Endothelial cell (in vitro differentiated cells): ENCODE measurements around the gene SPIRE2. TPM values are rescaled to one million over a fixed set of nuclear protein-coding genes. Genes with fewer than 3 reads are reported as not detected.

Experiments used
- DNase-seq: peaks from one replicate; pipeline ENCODE4 v3.0.0; 2021; ENCODE audit warnings: low spot score
- H3K27ac Mint-ChIP-seq: one replicate; pipeline ENCODE4 v1.8.0; 2021; ENCODE audit warnings: mixed read lengths, inconsistent platforms; ENCODE audit not compliant: unreplicated experiment
- H3K27me3 Mint-ChIP-seq: one replicate; pipeline ENCODE4 v1.8.0; 2021; ENCODE audit warnings: mild to moderate bottlenecking, moderate library complexity, mixed read lengths, inconsistent platforms; ENCODE audit not compliant: unreplicated experiment
- H3K36me3 Mint-ChIP-seq: one replicate; pipeline ENCODE4 v1.8.0; 2021; ENCODE audit warnings: mild to moderate bottlenecking, low read depth, mixed read lengths, inconsistent platforms; ENCODE audit not compliant: unreplicated experiment
- H3K4me1 Mint-ChIP-seq: one replicate; pipeline ENCODE4 v1.8.0; 2021; ENCODE audit warnings: mild to moderate bottlenecking, mixed read lengths, inconsistent platforms; ENCODE audit not compliant: unreplicated experiment
- H3K4me3 Mint-ChIP-seq: one replicate; pipeline ENCODE4 v1.8.0; 2021; ENCODE audit warnings: mild to moderate bottlenecking, mixed read lengths, inconsistent platforms; ENCODE audit not compliant: unreplicated experiment
- H3K9me3 Mint-ChIP-seq: one replicate; pipeline ENCODE4 v1.8.0; 2021; ENCODE audit warnings: mixed read lengths, inconsistent platforms; ENCODE audit not compliant: unreplicated experiment
- total RNA-seq: library from RNA; stranded (reverse); fragmentation: NEBNext Ultra II Directional; extraction: Animal tissue kit (Norgen Biotek cat#: 25700); gene quantifications from one replicate; pipeline ENCODE4 v1.2.1, GENCODE V29; 2021; ENCODE audit not compliant: unreplicated experiment
- TF ChIP-seq, protein P1 (sequence below): fragments of 200-600 bp; sonication (generic); IDR thresholded peaks from one replicate; pipeline ENCODE4 v1.5.0; 2021; ENCODE audit warnings: antibody characterized with exemption; ENCODE audit not compliant: unreplicated experiment

The SPIRE2 gene
- total RNA-seq, 1 donor from 2014 or later = 7.9 TPM

DNA sequence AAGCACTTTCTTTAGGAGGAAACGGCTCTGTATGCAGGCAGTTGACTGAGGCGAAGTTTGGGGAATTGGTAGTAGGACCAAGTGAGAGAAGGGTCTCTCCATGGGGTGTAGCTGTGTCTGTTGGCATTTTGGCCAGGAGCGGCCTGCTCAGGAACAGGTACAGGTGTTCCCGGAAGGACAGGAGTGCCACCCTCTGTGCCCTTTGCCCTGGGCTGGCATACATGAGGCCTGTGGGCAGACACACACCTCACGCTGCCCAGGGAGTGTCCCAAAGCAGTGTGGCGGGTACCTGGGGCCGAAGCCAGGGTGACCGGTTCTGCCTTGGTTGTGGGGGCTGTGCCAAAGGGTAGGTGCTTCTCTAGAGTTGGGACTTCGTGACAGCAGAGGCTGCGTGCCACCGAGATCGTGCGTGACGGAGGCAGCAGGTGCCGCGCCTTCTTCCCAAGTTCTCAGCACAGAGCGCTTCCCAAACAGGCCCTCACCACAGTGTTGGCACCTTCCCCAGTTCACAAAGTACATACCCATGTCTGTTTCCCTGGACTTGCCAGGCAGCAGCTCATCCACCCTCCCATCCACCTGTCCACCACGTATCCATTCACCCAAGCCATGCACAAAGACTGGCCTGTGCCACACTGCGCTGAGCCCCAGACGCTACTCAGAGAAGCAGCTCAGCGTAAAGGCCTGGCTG lies 25.2 kb downstream of the SPIRE2 start:
- H3K27me3 Mint-ChIP-seq = peaks cover 7% of the 10 kb centered on the region
- no peak overlapping the region for H3K27ac Mint-ChIP-seq
- H3K4me3 Mint-ChIP-seq = no peak overlapping the region
- DNase-seq = no peak
- TF ChIP-seq, protein P1, sequence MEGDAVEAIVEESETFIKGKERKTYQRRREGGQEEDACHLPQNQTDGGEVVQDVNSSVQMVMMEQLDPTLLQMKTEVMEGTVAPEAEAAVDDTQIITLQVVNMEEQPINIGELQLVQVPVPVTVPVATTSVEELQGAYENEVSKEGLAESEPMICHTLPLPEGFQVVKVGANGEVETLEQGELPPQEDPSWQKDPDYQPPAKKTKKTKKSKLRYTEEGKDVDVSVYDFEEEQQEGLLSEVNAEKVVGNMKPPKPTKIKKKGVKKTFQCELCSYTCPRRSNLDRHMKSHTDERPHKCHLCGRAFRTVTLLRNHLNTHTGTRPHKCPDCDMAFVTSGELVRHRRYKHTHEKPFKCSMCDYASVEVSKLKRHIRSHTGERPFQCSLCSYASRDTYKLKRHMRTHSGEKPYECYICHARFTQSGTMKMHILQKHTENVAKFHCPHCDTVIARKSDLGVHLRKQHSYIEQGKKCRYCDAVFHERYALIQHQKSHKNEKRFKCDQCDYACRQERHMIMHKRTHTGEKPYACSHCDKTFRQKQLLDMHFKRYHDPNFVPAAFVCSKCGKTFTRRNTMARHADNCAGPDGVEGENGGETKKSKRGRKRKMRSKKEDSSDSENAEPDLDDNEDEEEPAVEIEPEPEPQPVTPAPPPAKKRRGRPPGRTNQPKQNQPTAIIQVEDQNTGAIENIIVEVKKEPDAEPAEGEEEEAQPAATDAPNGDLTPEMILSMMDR = no peak
- no peaks in the 10 kb centered on the region for H3K4me1 Mint-ChIP-seq
- no peaks in the 10 kb centered on the region for H3K9me3 Mint-ChIP-seq
- peaks cover 4% of the 10 kb centered on the region for H3K36me3 Mint-ChIP-seq

- peaks cover 4% of the 10 kb centered on the region for H3K36me3 Mint-ChIP-seq
- TF ChIP-seq, protein P1 = no peak
- no peaks in the 10 kb centered on the region for H3K4me1 Mint-ChIP-seq
- H3K4me3 Mint-ChIP-seq = no peak overlapping the region
- no peak for DNase-seq
- no peak overlapping the region for H3K27ac Mint-ChIP-seq
- peaks cover 7% of the 10 kb centered on the region for H3K27me3 Mint-ChIP-seq
- H3K9me3 Mint-ChIP-seq = no peaks in the 10 kb centered on the region
These were observed 27.1 kb downstream of the SPIRE2 start for GRCh38 chr16:89855301-89855945.

- H3K4me1 Mint-ChIP-seq = no peaks in the 10 kb centered on the region
- TF ChIP-seq, protein P1 = no peak
- H3K27me3 Mint-ChIP-seq = peaks cover 7% of the 10 kb centered on the region
- H3K9me3 Mint-ChIP-seq = no peaks in the 10 kb centered on the region
- no peak overlapping the region for H3K4me3 Mint-ChIP-seq
- no peak overlapping the region for H3K27ac Mint-ChIP-seq
- H3K36me3 Mint-ChIP-seq = peaks cover 4% of the 10 kb centered on the region
- DNase-seq = no peak
These were observed 27.7 kb downstream of the SPIRE2 start for GRCh38 chr16:89855986-89856385.

GRCh38 chr16:89858973-89859614 lies 30.8 kb downstream of the SPIRE2 start:
- no peak overlapping the region for H3K4me3 Mint-ChIP-seq
- DNase-seq = no peak
- peaks cover 3% of the 10 kb centered on the region for H3K27me3 Mint-ChIP-seq
- H3K27ac Mint-ChIP-seq = no peak overlapping the region
- peaks cover 4% of the 10 kb centered on the region for H3K36me3 Mint-ChIP-seq
- H3K9me3 Mint-ChIP-seq = no peaks in the 10 kb centered on the region
- TF ChIP-seq, protein P1 = no peak
- peaks cover 15% of the 10 kb centered on the region for H3K4me1 Mint-ChIP-seq

DNA sequence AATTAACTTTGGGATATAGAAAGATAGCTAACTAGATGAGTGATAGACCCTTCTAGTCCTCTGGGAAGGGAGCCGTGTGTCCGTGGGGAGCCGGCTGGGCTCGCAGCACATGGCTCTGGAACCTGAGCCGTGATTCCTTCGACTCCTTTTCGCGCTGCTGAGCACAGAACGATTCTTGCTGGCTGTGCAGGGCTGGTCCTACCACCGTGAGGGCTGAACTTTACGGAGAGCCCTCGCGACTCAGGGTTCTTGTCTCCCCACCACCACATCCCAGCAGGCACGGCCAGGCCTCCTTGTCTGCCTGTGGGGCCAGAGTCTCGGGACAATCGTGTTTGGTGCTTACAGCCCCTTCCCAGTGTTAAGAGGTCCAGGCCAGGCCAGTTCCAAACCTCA lies 31.3 kb downstream of the SPIRE2 start:
- DNase-seq = no peak
- Mint-ChIP-seq H3K4me3 (no peak overlapping the region), H3K4me1 (peaks cover 20% of the 10 kb centered on the region), H3K27me3 (peaks cover 3% of the 10 kb centered on the region), H3K27ac (no peak overlapping the region), H3K9me3 (no peaks in the 10 kb centered on the region), H3K36me3 (peaks cover 6% of the 10 kb centered on the region)
- TF ChIP-seq, protein P1 = no peak
